IMR-90 (cell line): ENCODE results near the gene ARHGEF6. TPM values are rescaled to one million over a fixed set of nuclear protein-coding genes. Genes with fewer than 3 reads are reported as not detected.

Source experiments
- ATAC-seq: fragments of 200-7000 bp; cut with Tn5 transposase; 2 replicates; pipeline ENCODE4 v1.9.1; 2020; ENCODE audit warnings: low read depth, mild to moderate bottlenecking, moderate library complexity
- BruUV-seq: library from RNA; stranded (reverse); fragments of 400-500 nt; replicated peaks from 2 replicates; lab custom pipeline; 2021; lab: Mats Ljungman, UMichigan
- CTCF ChIA-PET: fragments of 300-600 bp; formaldehyde crosslinking; extraction: SDS; loops from one replicate; lab custom pipeline; 2021; ENCODE audit warnings: antibody characterized with exemption; lab: Yijun Ruan, JAX
- POLR2A ChIA-PET: fragments of 300-600 bp; sonication (Branson Sonifier 250); formaldehyde crosslinking; loops from one replicate; lab custom pipeline; 2022; ENCODE audit warnings: antibody characterized with exemption; ENCODE audit not compliant: unreplicated experiment; lab: Charles Lee
- DNase-seq: peaks from one replicate; pipeline ENCODE4 v3.0.0; 2013
- H2AFZ ChIP-seq: replicated peaks from 2 replicates; pipeline ENCODE3; 2013; ENCODE audit warnings: low read length, mild to moderate bottlenecking; ENCODE audit not compliant: poor library complexity
- H2AK5ac ChIP-seq: 2 replicates; pipeline ENCODE4 v1.6.1; 2013; ENCODE audit warnings: low read depth, low read length, inconsistent platforms
- H2AK9ac ChIP-seq: replicated peaks from 2 replicates; pipeline ENCODE3; 2013; ENCODE audit warnings: mild to moderate bottlenecking, low read depth, low read length, moderate library complexity; ENCODE audit not compliant: poor library complexity
- H2BK120ac ChIP-seq: 2 replicates; pipeline ENCODE4 v1.6.1; 2013; ENCODE audit warnings: low read depth, low read length, inconsistent platforms
- H2BK15ac ChIP-seq: 3 replicates; pipeline ENCODE4 v1.6.1; 2013; ENCODE audit warnings: low read depth, low read length, inconsistent platforms
- H2BK20ac ChIP-seq: 2 replicates; pipeline ENCODE4 v1.6.1; 2013; ENCODE audit warnings: low read depth, mild to moderate bottlenecking, inconsistent platforms, low read length, moderate library complexity
- H2BK5ac ChIP-seq: 2 replicates; pipeline ENCODE4 v1.6.1; 2013; ENCODE audit warnings: mild to moderate bottlenecking, low read depth, low read length, inconsistent platforms; ENCODE audit not compliant: poor library complexity, severe bottlenecking
- H3K14ac ChIP-seq: replicated peaks from 2 replicates; pipeline ENCODE4 v1.6.1; 2013; ENCODE audit warnings: low read depth, low read length, inconsistent platforms
- H3K18ac ChIP-seq: 2 replicates; pipeline ENCODE4 v1.6.1; 2013; ENCODE audit warnings: low read depth, low read length, control low read depth
- H3K23ac ChIP-seq: 2 replicates; pipeline ENCODE4 v1.6.1; 2013; ENCODE audit warnings: low read depth, low read length, inconsistent platforms
- H3K27ac ChIP-seq: 2 replicates; pipeline ENCODE4 v1.5.1; 2013; ENCODE audit warnings: mild to moderate bottlenecking, control low read depth, low read length; ENCODE audit not compliant: insufficient read depth
- H3K27me3 ChIP-seq: 2 replicates; pipeline ENCODE4 v1.6.1; 2013; ENCODE audit warnings: low read length; ENCODE audit not compliant: control insufficient read depth, insufficient read depth
- H3K36me3 ChIP-seq: 2 replicates; pipeline ENCODE4 v1.6.1; 2013; ENCODE audit warnings: low read length, mixed read lengths; ENCODE audit not compliant: control insufficient read depth, insufficient read depth
- H3K4ac ChIP-seq: 2 replicates; pipeline ENCODE4 v1.6.1; 2013; ENCODE audit warnings: low read depth, low read length, inconsistent platforms
- H3K4me1 ChIP-seq: 2 replicates; pipeline ENCODE4 v1.6.1; 2013; ENCODE audit warnings: low read length, mixed read lengths; ENCODE audit not compliant: control insufficient read depth, insufficient read depth
- H3K4me2 ChIP-seq: 2 replicates; pipeline ENCODE4 v1.6.1; 2013; ENCODE audit warnings: low read depth, mild to moderate bottlenecking, control low read depth, low read length, moderate library complexity
- H3K4me3 ChIP-seq: 2 replicates; pipeline ENCODE4 v1.5.1; 2013; ENCODE audit warnings: low read depth, mild to moderate bottlenecking, control low read depth, low read length, moderate library complexity; ENCODE audit not compliant: insufficient read depth
- H3K56ac ChIP-seq: 2 replicates; pipeline ENCODE4 v1.6.1; 2013; ENCODE audit warnings: low read length, inconsistent platforms; ENCODE audit not compliant: insufficient read depth; ENCODE audit errors: extremely low read depth
- H3K79me1 ChIP-seq, 2 experiments: 2 replicates each; pipeline ENCODE4 v1.6.1; 2013; ENCODE audit warnings: low read length in 2 of 2, inconsistent platforms in 1 of 2, low read depth in 1 of 2
- H3K9ac ChIP-seq: 2 replicates; pipeline ENCODE4 v1.6.1; 2013; ENCODE audit warnings: low read depth, low read length, control low read depth
- H3K9me1 ChIP-seq: 2 replicates; pipeline ENCODE4 v1.6.1; 2013; ENCODE audit warnings: low read length, inconsistent platforms; ENCODE audit not compliant: insufficient read depth
- H3K9me3 ChIP-seq: 2 replicates; pipeline ENCODE4 v1.6.1; 2013; ENCODE audit warnings: low read length; ENCODE audit not compliant: control insufficient read depth, insufficient read depth
- H4K20me1 ChIP-seq: 2 replicates; pipeline ENCODE4 v1.6.1; 2013; ENCODE audit warnings: low read length, inconsistent platforms; ENCODE audit not compliant: insufficient read depth
- H4K5ac ChIP-seq: 2 replicates; pipeline ENCODE4 v1.6.1; 2013; ENCODE audit warnings: mild to moderate bottlenecking, low read depth, low read length, control low read depth
- H4K8ac ChIP-seq, 2 experiments: 2 replicates each; pipeline ENCODE4 v1.6.1; 2013; ENCODE audit warnings: low read depth in 2 of 2, low read length in 2 of 2, control low read depth in 1 of 2, inconsistent platforms in 1 of 2
- H4K91ac ChIP-seq: 2 replicates; pipeline ENCODE4 v1.6.1; 2013; ENCODE audit warnings: low read depth, low read length, inconsistent platforms; ENCODE audit not compliant: insufficient read depth
- BHLHE40 ChIP-seq: fragments of 150-350 bp; IDR thresholded peaks from 2 replicates; pipeline ENCODE4 v1.6.1; 2016; ENCODE audit warnings: mild to moderate bottlenecking, low read depth, low read length
- CEBPB ChIP-seq: IDR thresholded peaks from 2 replicates; pipeline ENCODE4 v1.6.1; 2012; ENCODE audit warnings: low read depth, low read length, improper control_type of control experiment
- ELK1 ChIP-seq: fragments of 150-350 bp; IDR thresholded peaks from 2 replicates; pipeline ENCODE4 v1.6.1; 2016; ENCODE audit warnings: low read depth, mild to moderate bottlenecking, low read length, moderate library complexity, borderline replicate concordance
- MAZ ChIP-seq: IDR thresholded peaks from 2 replicates; pipeline ENCODE4 v1.6.1; 2012; ENCODE audit warnings: low read depth, mild to moderate bottlenecking, low read length, improper control_type of control experiment, moderate library complexity, borderline replicate concordance
- MXI1 ChIP-seq: IDR thresholded peaks from 2 replicates; pipeline ENCODE4 v1.6.1; 2012; ENCODE audit warnings: low read depth, mild to moderate bottlenecking, low read length, moderate library complexity, borderline replicate concordance
- NFE2L2 ChIP-seq: fragments of 150-350 bp; IDR thresholded peaks from 2 replicates; pipeline ENCODE4 v1.6.1; 2016; ENCODE audit warnings: low read depth, mild to moderate bottlenecking, low read length
- POLR2A ChIP-seq: IDR thresholded peaks from 2 replicates; pipeline ENCODE4 v1.6.1; 2012; ENCODE audit warnings: mild to moderate bottlenecking, low read depth, low read length
- RCOR1 ChIP-seq: IDR thresholded peaks from 2 replicates; pipeline ENCODE4 v1.6.1; 2012; ENCODE audit warnings: mild to moderate bottlenecking, low read length, improper control_type of control experiment; ENCODE audit not compliant: insufficient replicate concordance
- RFX5 ChIP-seq: IDR thresholded peaks from 2 replicates; pipeline ENCODE4 v1.8.0; 2012; ENCODE audit warnings: low read depth, mild to moderate bottlenecking, low read length, moderate library complexity
- SMC3 ChIP-seq: fragments of 150-350 bp; IDR thresholded peaks from 2 replicates; pipeline ENCODE4 v1.6.1; 2016; ENCODE audit warnings: low read depth, mild to moderate bottlenecking, antibody characterized with exemption, low read length, moderate library complexity
- WGBS, 2 experiments: methylation state at CpG; one replicate each; pipeline versions ENCODE4 v1.1.5 to v1.1.7; 2013; ENCODE audit warnings: missing lambda C conversion rate in 2 of 2; ENCODE audit not compliant: insufficient read length in 1 of 2; ENCODE audit errors: extremely low coverage in 2 of 2; 5-methylcytosine and 5-hydroxymethylcytosine counted together
- dilution Hi-C: fragments of 300-500 bp; cut with HindIII; formaldehyde crosslinking; loops from one replicate; pipeline ENCODE4 v1.14.3; 2018; ENCODE audit warnings: low sequenced_read_pairs; ENCODE audit not compliant: unreplicated experiment
- in situ Hi-C: fragments of 300-500 bp; cut with MboI; formaldehyde crosslinking; loops from 3 replicates; pipeline ENCODE4 v1.14.3; 2019; ENCODE audit warnings: low sequenced_read_pairs, inconsistent platforms, mixed read lengths
- intact Hi-C: fragments of 100-400 bp; cut with micrococcal nuclease; formaldehyde crosslinking; loops from 2 replicates; pipeline ENCODE4 v1.10.0; 2022
- polyA plus RNA-seq, 3 experiments: library from polyadenylated mRNA; depleted of rRNA; stranded (reverse); fragments of >200 nt; gene quantifications; 2 replicates each; pipeline ENCODE4 v1.2.3, GENCODE V29; 2012; ENCODE audit warnings: low replicate concordance in 1 of 3
- total RNA-seq: library from RNA; depleted of rRNA; stranded (reverse); fragments of >200 nt; gene quantifications from 2 replicates; pipeline ENCODE4 v1.2.3, GENCODE V29; 2012
- TF ChIP-seq, protein P1 (sequence below): conservative IDR thresholded peaks from 2 replicates; pipeline ENCODE4 v1.5.1; 2012; ENCODE audit warnings: mild to moderate bottlenecking, low read depth, low read length, improper control_type of control experiment

Gene ARHGEF6
- total and polyA plus RNA-seq, 2 of the 4 experiments (the other 2 are of a cell fraction) = 2.1 to 2.7 TPM

DNA sequence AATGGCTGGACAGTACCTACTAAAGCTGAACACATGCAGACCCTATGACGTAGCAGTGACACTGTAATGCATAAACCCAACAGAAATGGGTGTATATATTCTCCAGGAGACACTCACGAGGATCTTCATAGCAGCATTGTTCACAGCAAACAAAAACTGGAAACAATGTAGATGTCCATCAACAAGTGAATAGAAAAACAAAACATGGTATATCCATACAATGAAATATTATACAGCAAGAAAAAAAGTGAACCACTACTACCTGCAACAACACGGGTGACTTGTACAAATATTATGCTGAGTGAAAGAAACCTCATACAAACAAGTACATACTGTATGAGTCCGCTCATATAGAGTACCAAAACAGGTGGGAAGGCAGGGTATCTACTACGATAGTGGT, 16.5 kb downstream of the ARHGEF6 start:
- H2BK20ac ChIP-seq = no peak overlapping the region
- no peak overlapping the region for H2BK120ac ChIP-seq
- no peak overlapping the region for H3K56ac ChIP-seq
- H3K4me2 ChIP-seq = no peak overlapping the region
- ChIA-PET POLR2A (no interaction called here), CTCF (no interaction called here)
- no peak overlapping the region for H2BK15ac ChIP-seq
- no peak overlapping the region for H3K23ac ChIP-seq
- no peak overlapping the region for H3K18ac ChIP-seq
- in situ Hi-C loops = loop anchor here (10.0 kb wide), 1 partner anchor 59 kb away; no protein-coding TSS in a partner anchor
- no peak overlapping the region for H3K4ac ChIP-seq
- intact Hi-C loops = no loop called here
- no peaks in the 10 kb centered on the region for H3K79me1 ChIP-seq
- BruUV-seq = no TSS peak
- no peak overlapping the region for H3K27ac ChIP-seq
- H3K9me1 ChIP-seq = no peaks in the 10 kb centered on the region
- H4K8ac ChIP-seq = no peak overlapping the region
- WGBS, 2 experiments = no CpG with 5 or more reads among the region's 5 CpGs
- H4K91ac ChIP-seq = no peak overlapping the region
- H3K9me3 ChIP-seq = no peaks in the 10 kb centered on the region
- no peak overlapping the region for H4K5ac ChIP-seq
- DNase-seq (no peak), ATAC-seq (no peak)
- no peak overlapping the region for H2BK5ac ChIP-seq
- H3K36me3 ChIP-seq = no peaks in the 10 kb centered on the region
- H3K4me1 ChIP-seq = peaks cover 3% of the 10 kb centered on the region
- H3K14ac ChIP-seq = no peak overlapping the region
- H3K9ac ChIP-seq = no peak overlapping the region
- dilution Hi-C loops = no loop called here
- H2AK5ac ChIP-seq = no peak overlapping the region
- no peak overlapping the region for H2AFZ ChIP-seq
- no peak overlapping the region for H3K4me3 ChIP-seq
- no peaks in the 10 kb centered on the region for H3K27me3 ChIP-seq
- no peaks in the 10 kb centered on the region; the same call in 1 of the 2 replicates for H4K20me1 ChIP-seq
- no peak overlapping the region for H2AK9ac ChIP-seq
- TF ChIP-seq CEBPB = no peak
- no peak for TF ChIP-seq POLR2A
- no peak for TF ChIP-seq MAZ
- no peak for TF ChIP-seq BHLHE40
- no peak for TF ChIP-seq NFE2L2
- no peak for TF ChIP-seq RCOR1
- no peak for TF ChIP-seq RFX5
- TF ChIP-seq SMC3 = no peak
- no peak for TF ChIP-seq ELK1
- TF ChIP-seq, protein P1, sequence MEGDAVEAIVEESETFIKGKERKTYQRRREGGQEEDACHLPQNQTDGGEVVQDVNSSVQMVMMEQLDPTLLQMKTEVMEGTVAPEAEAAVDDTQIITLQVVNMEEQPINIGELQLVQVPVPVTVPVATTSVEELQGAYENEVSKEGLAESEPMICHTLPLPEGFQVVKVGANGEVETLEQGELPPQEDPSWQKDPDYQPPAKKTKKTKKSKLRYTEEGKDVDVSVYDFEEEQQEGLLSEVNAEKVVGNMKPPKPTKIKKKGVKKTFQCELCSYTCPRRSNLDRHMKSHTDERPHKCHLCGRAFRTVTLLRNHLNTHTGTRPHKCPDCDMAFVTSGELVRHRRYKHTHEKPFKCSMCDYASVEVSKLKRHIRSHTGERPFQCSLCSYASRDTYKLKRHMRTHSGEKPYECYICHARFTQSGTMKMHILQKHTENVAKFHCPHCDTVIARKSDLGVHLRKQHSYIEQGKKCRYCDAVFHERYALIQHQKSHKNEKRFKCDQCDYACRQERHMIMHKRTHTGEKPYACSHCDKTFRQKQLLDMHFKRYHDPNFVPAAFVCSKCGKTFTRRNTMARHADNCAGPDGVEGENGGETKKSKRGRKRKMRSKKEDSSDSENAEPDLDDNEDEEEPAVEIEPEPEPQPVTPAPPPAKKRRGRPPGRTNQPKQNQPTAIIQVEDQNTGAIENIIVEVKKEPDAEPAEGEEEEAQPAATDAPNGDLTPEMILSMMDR = no peak
- TF ChIP-seq MXI1 = no peak
